ENCODE measurements around the gene ZNF215. TPM values are rescaled to one million over a fixed set of nuclear protein-coding genes. Genes with fewer than 3 reads are reported as not detected.

ZNF215 gene
- total and polyA plus RNA-seq, 2 donors (not counting 1 experiment from before 2014, with no cell fraction given): 0.85 to 2.8 TPM

GRCh38 chr11:6931146-6931713 is 5.0 kb downstream of the ZNF215 start:
- Histone ChIP-seq H4K20me1 (ENCODE audit: control insufficient read depth, insufficient read depth, low read length, poor library complexity, severe bottlenecking) (no peaks in the 10 kb centered on the region), H3K27ac (ENCODE audit: low read length in 2 of 2) (no peak overlapping the region), H3K4me2 (replicated peaks; ENCODE audit: low read depth, low read length, poor library complexity, severe bottlenecking) (no peak overlapping the region), H3K4me3 (ENCODE audit: control extremely low read depth in 1 of 5, extremely low read depth in 1 of 5, insufficient read depth in 1 of 5, low read depth in 2 of 5, low read length in 4 of 5) (no peak overlapping the region), H3K27me3 (replicated peaks in 1 of 4; ENCODE audit: control extremely low read depth in 1 of 4, control insufficient read depth in 3 of 4, insufficient read depth in 4 of 4, low read length in 3 of 4) (peaks cover 0 to 19% (median 0%) of the 10 kb centered on the region in 4 experiments), H3K4me1 (ENCODE audit: control insufficient read depth in 2 of 2, insufficient read depth in 2 of 2, low read length in 2 of 2) (peaks cover 11 to 14% of the 10 kb centered on the region in 2 donors), H2AFZ (ENCODE audit: insufficient read depth, low read depth, low read length, poor library complexity, severe bottlenecking) (no peak overlapping the region), H3K36me3 (replicated peaks in 1 of 2; ENCODE audit: control extremely low read depth in 1 of 2, control insufficient read depth in 1 of 2, extremely low read depth in 1 of 2, insufficient read depth in 2 of 2, low read length in 1 of 2) (no peaks in the 10 kb centered on the region), H3K9me3 (ENCODE audit: control extremely low read depth in 1 of 3, control insufficient read depth in 2 of 3, insufficient read depth in 1 of 3, low read length in 2 of 3) (peaks cover 0 to 4% (median 1%) of the 10 kb centered on the region in 3 donors), H3K79me2 (ENCODE audit: control insufficient read depth, insufficient read depth, low read length) (no peaks in the 10 kb centered on the region), H3K9ac (ENCODE audit: low read length) (no peak overlapping the region)
- ATAC-seq (ENCODE audit: low read depth) (no peak), DNase-seq (no peak)
- ChIA-PET CTCF (no interaction called here), POLR2A (no interaction called here)
- Mint-ChIP-seq H3K4me1 (peaks cover 12% of the 10 kb centered on the region), H3K27ac (no peak overlapping the region), H3K27me3 (no peaks in the 10 kb centered on the region), H3K9me3 (ENCODE audit: insufficient read depth) (no peaks in the 10 kb centered on the region), H3K4me3 (no peak overlapping the region)
- intact Hi-C loops (cut with micrococcal nuclease): no loop called here
- no CpG with 5 or more reads among the region's 3 CpGs for WGBS (ENCODE audit: insufficient coverage)
- TF ChIP-seq CTCF (IDR thresholded peaks at IDR 0.05) (no peak), EZH2 (IDR thresholded peaks at IDR 0.05; ENCODE audit: borderline replicate concordance, insufficient read depth, low read depth, low read length, poor library complexity, severe bottlenecking) (no peak)

- no peaks in the 10 kb centered on the region for H3K79me2 ChIP-seq (ENCODE audit: control insufficient read depth, insufficient read depth, low read length)
- peaks cover 0 to 1% (median 0%) of the 10 kb centered on the region in 3 donors for H3K9me3 ChIP-seq (ENCODE audit: control extremely low read depth in 1 of 3, control insufficient read depth in 2 of 3, insufficient read depth in 1 of 3, low read length in 2 of 3)
- ChIA-PET POLR2A (no interaction called here), CTCF (no interaction called here)
- no peak overlapping the region for H2AFZ ChIP-seq (ENCODE audit: insufficient read depth, low read depth, low read length, poor library complexity, severe bottlenecking)
- no peak for TF ChIP-seq CTCF (IDR thresholded peaks at IDR 0.05)
- no peak for TF ChIP-seq EZH2 (IDR thresholded peaks at IDR 0.05; ENCODE audit: borderline replicate concordance, insufficient read depth, low read depth, low read length, poor library complexity, severe bottlenecking)
- no peaks in the 10 kb centered on the region for H4K20me1 ChIP-seq (ENCODE audit: control insufficient read depth, insufficient read depth, low read length, poor library complexity, severe bottlenecking)
- peaks cover 0 to 10% (median 0%) of the 10 kb centered on the region in 4 experiments for H3K27me3 ChIP-seq (replicated peaks in 1 of 4; ENCODE audit: control extremely low read depth in 1 of 4, control insufficient read depth in 3 of 4, insufficient read depth in 4 of 4, low read length in 3 of 4)
- peaks cover 6% of the 10 kb centered on the region for H3K4me1 Mint-ChIP-seq
- WGBS (ENCODE audit: insufficient coverage): 88% methylated on average over 5 of the region's 7 CpGs
- H3K4me3 Mint-ChIP-seq: no peak overlapping the region
- no peaks in the 10 kb centered on the region for H3K27me3 Mint-ChIP-seq
- H3K4me2 ChIP-seq (replicated peaks; ENCODE audit: low read depth, low read length, poor library complexity, severe bottlenecking): no peak overlapping the region
- no peak overlapping the region for H3K27ac Mint-ChIP-seq
- no peak overlapping the region for H3K9ac ChIP-seq (ENCODE audit: low read length)
- H3K27ac ChIP-seq (ENCODE audit: low read length in 2 of 2): no peak overlapping the region
- intact Hi-C loops (cut with micrococcal nuclease): no loop called here
- H3K9me3 Mint-ChIP-seq (ENCODE audit: insufficient read depth): no peaks in the 10 kb centered on the region
- peaks cover 5 to 8% of the 10 kb centered on the region in 2 donors for H3K4me1 ChIP-seq (ENCODE audit: control insufficient read depth in 2 of 2, insufficient read depth in 2 of 2, low read length in 2 of 2)
- DNase-seq (no peak), ATAC-seq (ENCODE audit: low read depth) (no peak)
- H3K36me3 ChIP-seq (replicated peaks in 1 of 2; ENCODE audit: control extremely low read depth in 1 of 2, control insufficient read depth in 1 of 2, extremely low read depth in 1 of 2, insufficient read depth in 2 of 2, low read length in 1 of 2): no peaks in the 10 kb centered on the region
- no peak overlapping the region for H3K4me3 ChIP-seq (ENCODE audit: control extremely low read depth in 1 of 5, extremely low read depth in 1 of 5, insufficient read depth in 1 of 5, low read depth in 2 of 5, low read length in 4 of 5)
Observed at GRCh38 chr11:6932145-6932544, 5.9 kb downstream of the ZNF215 start.
